22Rv1 (cell line): ENCODE measurements around the gene CCDC43.

Experiments
- CTCF ChIP-seq: fragments of 450-650 bp; IDR thresholded peaks from 2 replicates; pipeline ENCODE4 v1.5.1; 2017; ENCODE audit warnings: mild to moderate bottlenecking
- ZFX ChIP-seq: fragments of 450-650 bp; IDR thresholded peaks from 2 replicates; pipeline ENCODE4 v1.6.1; 2017; ENCODE audit warnings: antibody characterized with exemption, borderline replicate concordance

GRCh38 chr17:44633998-44634397, 55.6 kb downstream of the CCDC43 start:
- TF ChIP-seq CTCF, result no peak
- no peak for TF ChIP-seq ZFX
